GM12878 (cell line): ENCODE data around the gene RNU6-1.

Source experiments
- CTCF ChIP-seq, 3 experiments: IDR thresholded peaks in 2 of 3; conservative IDR thresholded peaks in 1 of 3; 2 replicates each; pipeline ENCODE4 v1.5.1; 2011; ENCODE audit warnings: low read depth in 3 of 3, low read length in 3 of 3, mild to moderate bottlenecking in 3 of 3, control low read depth in 2 of 3, moderate library complexity in 2 of 3, inconsistent platforms in 1 of 3, mixed read lengths in 1 of 3; ENCODE audit not compliant: control insufficient read depth in 2 of 3, insufficient read depth in 1 of 3; ENCODE audit errors: extremely low read depth in 1 of 3
- RAD21 ChIP-seq: IDR thresholded peaks from 2 replicates; pipeline ENCODE4 v1.6.1; 2011; ENCODE audit warnings: mild to moderate bottlenecking, low read depth, low read length, moderate library complexity; ENCODE audit not compliant: insufficient read depth

- no peak for TF ChIP-seq RAD21
- no peak for TF ChIP-seq CTCF (IDR thresholded peaks at IDR 0.05 in 2 of 3, conservative IDR thresholded peaks at IDR 0.05 in 1 of 3; ENCODE audit: control insufficient read depth in 2 of 3, extremely low read depth in 1 of 3, insufficient read depth in 1 of 3, low read depth in 3 of 3, low read length in 3 of 3)
These were observed 13.6 kb upstream of the RNU6-1 start for GRCh38 chr15:67853454-67853853.
